ENCODE data around the gene NKTR. TPM values are rescaled to one million over a fixed set of nuclear protein-coding genes. Genes with fewer than 3 reads are reported as not detected.

The NKTR gene
- total RNA-seq, 1 experiment from 2014 or later, result 39.0 TPM

- CTCF ChIA-PET, result no interaction called here
- no TSS peak for BruUV-seq (replicated peaks)
- intact Hi-C loops (cut with micrococcal nuclease; ENCODE audit: unreplicated experiment), result no loop called here
- Histone ChIP-seq H3K36me3 (ENCODE audit: control insufficient read depth, insufficient read depth, low read length) (no peaks in the 10 kb centered on the region; the same call in 1 of the 2 replicates), H3K4me1 (ENCODE audit: control insufficient read depth, insufficient read depth, low read length) (peaks cover 3% of the 10 kb centered on the region; the same call in 1 of the 2 replicates), H3K4me3 (ENCODE audit: low read depth in 2 of 2, low read length in 2 of 2) (no peak overlapping the region), H3K9me3 (ENCODE audit: control insufficient read depth, insufficient read depth, low read depth, low read length) (no peaks in the 10 kb centered on the region), H3K27me3 (ENCODE audit: control insufficient read depth, insufficient read depth, low read length) (no peaks in the 10 kb centered on the region), H3K27ac (ENCODE audit: low read length) (no peak overlapping the region)
- in situ Hi-C loops (cut with HindIII; ENCODE audit: low pct_unique_long_range_greater_than_20kb, low sequenced_read_pairs), result no loop called here
- TF ChIP-seq REST (IDR thresholded peaks at IDR 0.05; ENCODE audit: insufficient read depth in 1 of 2, low read depth in 2 of 2, low read length in 1 of 2) (no peak), TCF7L2 (IDR thresholded peaks at IDR 0.05; ENCODE audit: low read depth, low read length) (no peak), POLR2AphosphoS5 (IDR thresholded peaks at IDR 0.05; ENCODE audit: low read depth, low read length) (no peak), SIN3A (IDR thresholded peaks at IDR 0.05; ENCODE audit: borderline replicate concordance, insufficient read depth, low read depth, low read length) (no peak), CTCF (IDR thresholded peaks at IDR 0.05) (no peak)
- POLR2A ChIA-PET, result interaction anchor here (0.7 kb wide), 1 partner anchor 16 kb away, joined by 4 read pairs; no protein-coding TSS in a partner anchor
- no peak for DNase-seq (ENCODE audit: low read depth, low spot score)
- no peak for ATAC-seq
Observed at GRCh38 chr3:42610976-42611375, 10.5 kb downstream of the NKTR start.

- TF ChIP-seq POLR2AphosphoS5 (IDR thresholded peaks at IDR 0.05; ENCODE audit: low read depth, low read length) (no peak), SIN3A (IDR thresholded peaks at IDR 0.05; ENCODE audit: borderline replicate concordance, insufficient read depth, low read depth, low read length) (no peak), REST (IDR thresholded peaks at IDR 0.05; ENCODE audit: insufficient read depth in 1 of 2, low read depth in 2 of 2, low read length in 1 of 2) (no peak), CTCF (IDR thresholded peaks at IDR 0.05) (no peak), TCF7L2 (IDR thresholded peaks at IDR 0.05; ENCODE audit: low read depth, low read length) (no peak)
- BruUV-seq (replicated peaks), result no TSS peak
- in situ Hi-C loops (cut with HindIII; ENCODE audit: low pct_unique_long_range_greater_than_20kb, low sequenced_read_pairs) (no loop called here), intact Hi-C loops (cut with micrococcal nuclease; ENCODE audit: unreplicated experiment) (no loop called here)
- ATAC-seq, result no peak
- Histone ChIP-seq H3K27me3 (ENCODE audit: control insufficient read depth, insufficient read depth, low read length) (no peaks in the 10 kb centered on the region), H3K9me3 (ENCODE audit: control insufficient read depth, insufficient read depth, low read depth, low read length) (no peaks in the 10 kb centered on the region), H3K27ac (ENCODE audit: low read length) (no peak overlapping the region), H3K4me3 (ENCODE audit: low read depth in 2 of 2, low read length in 2 of 2) (no peak overlapping the region), H3K4me1 (ENCODE audit: control insufficient read depth, insufficient read depth, low read length) (peaks cover 3% of the 10 kb centered on the region; the same call in 1 of the 2 replicates), H3K36me3 (ENCODE audit: control insufficient read depth, insufficient read depth, low read length) (no peaks in the 10 kb centered on the region; the same call in 1 of the 2 replicates)
- CTCF ChIA-PET, result no interaction called here
- no peak for DNase-seq (ENCODE audit: low read depth, low spot score)
- POLR2A ChIA-PET, result interaction anchor here (0.7 kb wide), 1 partner anchor 9 kb away, joined by 3 read pairs; no protein-coding TSS in a partner anchor
Observed at GRCh38 chr3:42612217-42612616, 11.7 kb downstream of the NKTR start.

All from Panc1 (cell line).